Endothelial cell of umbilical vein (primary cell): ENCODE measurements around the gene MED12L.

Source experiments
- CTCF ChIP-seq, 2 donors: IDR thresholded peaks; 1 replicate in 1 of 2; 2 replicates in 1 of 2; pipeline ENCODE4 v1.5.1; 2011; ENCODE audit warnings: low read length in 2 of 2, mild to moderate bottlenecking in 2 of 2, moderate library complexity in 2 of 2, control low read depth in 1 of 2, inconsistent platforms in 1 of 2, low read depth in 1 of 2; ENCODE audit not compliant: insufficient read depth in 1 of 2; ENCODE audit errors: extremely low read depth in 1 of 2
- POLR2A ChIP-seq: IDR thresholded peaks from 2 replicates; pipeline ENCODE4 v1.6.1; 2012; ENCODE audit warnings: low read depth, mild to moderate bottlenecking, control low read depth, low read length
- POLR2AphosphoS5 ChIP-seq: IDR thresholded peaks from 2 replicates; pipeline ENCODE4 v1.6.1; 2012; ENCODE audit warnings: low read depth, mild to moderate bottlenecking, control low read depth, low read length, moderate library complexity; ENCODE audit not compliant: insufficient read depth

- TF ChIP-seq POLR2A (no peak), CTCF (IDR thresholded peaks at IDR 0.05; ENCODE audit: extremely low read depth in 1 of 2, insufficient read depth in 1 of 2, low read depth in 1 of 2, low read length in 2 of 2) (no peak), POLR2AphosphoS5 (no peak)
These were observed 27.9 kb downstream of the MED12L start for GRCh38 chr3:151113343-151113742.
